Vagina (tissue), 2 donors: Measurements from ENCODE around the gene SAE1.

Source experiments
- CTCF ChIP-seq, 3 experiments: fragments of 450-650 bp in 2 of 3; fragments of 200-600 bp in 1 of 3; sonication (generic) in 1 of 3; IDR thresholded peaks; one replicate each; pipeline ENCODE4 v1.5.1; 2017 to 2019; ENCODE audit warnings: antibody characterized with exemption in 3 of 3, mild to moderate bottlenecking in 2 of 3, moderate library complexity in 2 of 3
- POLR2AphosphoS5 ChIP-seq, 2 donors: sonication (generic); formaldehyde crosslinking; IDR thresholded peaks; one replicate each; pipeline ENCODE4 v1.9.0; 2017; ENCODE audit warnings: antibody characterized with exemption in 2 of 2, mild to moderate bottlenecking in 2 of 2, low read depth in 1 of 2; ENCODE audit not compliant: insufficient read depth in 1 of 2

GRCh38 chr19:47111682-47112165 is 18.9 kb upstream of the SAE1 start:
- TF ChIP-seq CTCF (IDR thresholded peaks at IDR 0.05) (no peak), POLR2AphosphoS5 (IDR thresholded peaks at IDR 0.05; ENCODE audit: insufficient read depth in 1 of 2, low read depth in 1 of 2) (peak in 1 of 2 donors; percentile 73)
